Loucy (cell line): ENCODE data around the gene MMP11.

ENCODE experiments used
- H2AFZ ChIP-seq: fragments of 200-600 bp; sonication (generic); 2 replicates; pipeline ENCODE4 v1.6.0; 2016; ENCODE audit warnings: antibody characterized with exemption, mild to moderate bottlenecking, low read length, moderate library complexity
- H3F3A ChIP-seq: fragments of 200-600 bp; 2 replicates; pipeline ENCODE4 v1.6.0; 2016; ENCODE audit warnings: antibody characterized with exemption, low read depth, mild to moderate bottlenecking
- H3K27me3 ChIP-seq: fragments of 200-600 bp; sonication (generic); 2 replicates; pipeline ENCODE4 v1.6.1; 2014; ENCODE audit warnings: low read length, mild to moderate bottlenecking; ENCODE audit not compliant: insufficient read depth, poor library complexity, severe bottlenecking
- H3K36me3 ChIP-seq: fragments of 200-600 bp; sonication (generic); 2 replicates; pipeline ENCODE4 v1.6.1; 2016; ENCODE audit warnings: low read length; ENCODE audit not compliant: insufficient read depth
- H3K4me1 ChIP-seq: fragments of 200-600 bp; sonication (generic); 2 replicates; pipeline ENCODE4 v1.5.1; 2014; ENCODE audit warnings: low read length, mild to moderate bottlenecking; ENCODE audit not compliant: insufficient read depth, poor library complexity, severe bottlenecking
- H3K4me2 ChIP-seq: fragments of 200-600 bp; sonication (generic); 2 replicates; pipeline ENCODE4 v1.6.0; 2014; ENCODE audit warnings: antibody characterized with exemption, low read length, low read depth, mild to moderate bottlenecking; ENCODE audit not compliant: poor library complexity, severe bottlenecking
- H3K4me3 ChIP-seq: fragments of 200-600 bp; sonication (generic); 2 replicates; pipeline ENCODE4 v1.5.1; 2014; ENCODE audit warnings: low read length, mild to moderate bottlenecking, mixed read lengths; ENCODE audit not compliant: poor library complexity, severe bottlenecking
- H3K79me2 ChIP-seq: fragments of 200-600 bp; sonication (generic); 2 replicates; pipeline ENCODE4 v1.6.1; 2014; ENCODE audit warnings: low read length; ENCODE audit not compliant: insufficient read depth
- H3K9ac ChIP-seq: fragments of 200-600 bp; sonication (generic); 2 replicates; pipeline ENCODE4 v1.6.0; 2014; ENCODE audit warnings: mild to moderate bottlenecking, low read depth, low read length, moderate library complexity; ENCODE audit not compliant: poor library complexity, severe bottlenecking
- H3K9me2 ChIP-seq: fragments of 200-600 bp; sonication (generic); replicated peaks from 2 replicates; pipeline ENCODE4 v1.6.1; 2016; ENCODE audit warnings: low read depth, low read length, mixed read lengths
- H3K9me3 ChIP-seq: fragments of 200-600 bp; sonication (generic); 2 replicates; pipeline ENCODE4 v1.6.1; 2014; ENCODE audit warnings: mild to moderate bottlenecking, antibody characterized with exemption, low read length, low read depth; ENCODE audit not compliant: insufficient read depth
- H4K20me1 ChIP-seq: fragments of 200-600 bp; sonication (generic); 2 replicates; pipeline ENCODE4 v1.6.0; 2014; ENCODE audit warnings: antibody characterized with exemption, low read length, mild to moderate bottlenecking; ENCODE audit not compliant: insufficient read depth, poor library complexity, severe bottlenecking
- CTCF ChIP-seq: fragments of 200-600 bp; sonication (generic); conservative IDR thresholded peaks from 2 replicates; pipeline ENCODE4 v1.5.1; 2014; ENCODE audit warnings: mild to moderate bottlenecking, antibody characterized with exemption, low read length
- EZH2phosphoT487 ChIP-seq: fragments of 200-600 bp; IDR thresholded peaks from 2 replicates; pipeline ENCODE4 v1.6.1; 2018; ENCODE audit warnings: antibody characterized with exemption, mild to moderate bottlenecking, moderate library complexity, borderline replicate concordance

MMP11 gene

DNA sequence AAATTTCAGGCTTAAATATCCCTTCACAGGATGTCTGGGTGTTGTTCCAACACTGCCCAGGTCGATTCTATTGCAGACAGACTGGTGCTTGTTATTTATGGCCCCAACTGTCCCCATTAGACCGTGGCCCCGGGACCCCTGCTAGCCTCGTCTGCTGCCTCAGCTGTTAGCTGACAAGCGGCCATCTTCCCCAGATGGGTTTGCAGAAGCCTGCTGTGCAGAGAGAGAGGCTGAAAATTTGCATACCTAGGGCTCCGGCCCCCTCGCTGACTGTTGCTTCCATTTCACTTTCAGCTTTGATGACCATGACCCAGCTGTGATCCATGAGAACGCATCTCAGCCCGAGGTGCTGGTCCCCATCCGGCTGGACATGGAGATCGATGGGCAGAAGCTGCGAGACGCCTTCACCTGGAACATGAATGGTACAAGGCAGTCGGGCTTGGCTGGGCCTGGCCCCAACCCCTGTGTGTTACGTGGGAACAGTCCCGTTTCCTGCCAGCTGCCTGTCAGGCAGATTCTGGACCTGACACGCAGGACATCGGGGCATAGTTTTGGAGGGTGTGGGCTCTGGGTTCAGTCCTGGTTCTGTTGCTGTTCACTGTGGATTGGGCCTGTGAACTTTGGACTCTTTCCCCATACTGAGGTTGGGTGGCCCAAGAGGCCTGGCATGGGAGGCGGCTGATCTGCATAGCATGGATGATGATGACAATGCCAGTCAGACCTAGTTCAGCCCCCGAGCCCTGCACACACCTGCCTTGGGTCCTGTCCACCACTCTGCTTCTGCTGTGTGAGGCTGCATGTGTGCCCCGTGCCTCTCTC lies 30.6 kb downstream of the MMP11 start:
- H3K9ac ChIP-seq: no peak overlapping the region
- H3K27me3 ChIP-seq: no peaks in the 10 kb centered on the region
- no peak overlapping the region for H3K4me3 ChIP-seq
- H3K36me3 ChIP-seq: peaks cover 84% of the 10 kb centered on the region; the same call in 1 of the 2 replicates
- no peak overlapping the region for H3K4me2 ChIP-seq
- no peaks in the 10 kb centered on the region for H3K79me2 ChIP-seq
- no peaks in the 10 kb centered on the region for H3K4me1 ChIP-seq
- H3K9me3 ChIP-seq: no peaks in the 10 kb centered on the region
- H4K20me1 ChIP-seq: no peaks in the 10 kb centered on the region
- TF ChIP-seq EZH2phosphoT487: no peak
- TF ChIP-seq CTCF: no peak
- H3K9me2 ChIP-seq: no peaks in the 10 kb centered on the region
- H2AFZ ChIP-seq: no peak overlapping the region
- H3F3A ChIP-seq: no peaks in the 10 kb centered on the region

GRCh38 chr22:23804781-23805291 lies 32.2 kb downstream of the MMP11 start:
- H3K36me3 ChIP-seq: peaks cover 72% of the 10 kb centered on the region; the same call in 1 of the 2 replicates

DNA sequence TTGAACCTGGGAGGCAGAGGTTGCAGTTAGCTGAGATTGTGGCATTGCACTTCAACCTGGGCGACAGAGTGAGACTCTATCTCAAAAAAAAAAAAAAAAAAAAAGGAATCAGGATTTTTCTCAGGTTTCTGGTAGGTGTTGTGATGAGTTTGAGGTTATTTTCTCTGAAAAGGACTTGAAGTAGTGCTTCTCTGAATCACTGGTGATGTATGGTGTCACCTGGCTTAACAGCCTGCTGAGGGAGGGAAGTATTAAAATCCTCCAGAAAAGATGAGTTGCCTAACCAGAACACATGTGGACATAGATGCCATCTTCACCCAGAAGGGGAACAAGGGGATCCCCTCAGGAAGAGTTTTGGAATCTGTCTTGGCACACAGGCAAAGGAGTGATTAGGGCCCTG lies 34.2 kb downstream of the MMP11 start:
- H3F3A ChIP-seq: 0 out of 2 replicates have a peak, but pooled peaks cover 3% of the 10 kb centered on the region
- no peaks in the 10 kb centered on the region for H3K79me2 ChIP-seq
- no peak overlapping the region for H3K4me2 ChIP-seq
- H3K4me3 ChIP-seq: no peak overlapping the region
- TF ChIP-seq CTCF (no peak), EZH2phosphoT487 (no peak)
- H4K20me1 ChIP-seq: no peaks in the 10 kb centered on the region
- H3K4me1 ChIP-seq: no peaks in the 10 kb centered on the region
- H3K9ac ChIP-seq: no peak overlapping the region
- no peaks in the 10 kb centered on the region for H3K9me3 ChIP-seq
- peaks cover 61% of the 10 kb centered on the region; the same call in 1 of the 2 replicates for H3K36me3 ChIP-seq
- H3K27me3 ChIP-seq: no peaks in the 10 kb centered on the region
- H3K9me2 ChIP-seq: no peaks in the 10 kb centered on the region
- H2AFZ ChIP-seq: no peak overlapping the region

More at GRCh38 chr22:23804781-23805291, 32.2 kb downstream of the MMP11 start:
- no peak overlapping the region for H3K9ac ChIP-seq
- no peak overlapping the region for H3K4me2 ChIP-seq
- no peaks in the 10 kb centered on the region for H3K27me3 ChIP-seq
- no peaks in the 10 kb centered on the region for H3K79me2 ChIP-seq
- H3K4me1 ChIP-seq: no peaks in the 10 kb centered on the region
- H3K9me2 ChIP-seq: no peaks in the 10 kb centered on the region
- H2AFZ ChIP-seq: no peak overlapping the region
- no peak overlapping the region for H3K4me3 ChIP-seq
- no peaks in the 10 kb centered on the region for H3K9me3 ChIP-seq
- TF ChIP-seq EZH2phosphoT487: no peak
- TF ChIP-seq CTCF: no peak
- no peaks in the 10 kb centered on the region for H3F3A ChIP-seq
- H4K20me1 ChIP-seq: no peaks in the 10 kb centered on the region
